RWPE2 (cell line): ENCODE results near the gene SMPD3.

Source experiments
- ATAC-seq: fragments of 200-7000 bp; cut with Tn5 transposase; 3 replicates; pipeline ENCODE4 v1.9.1; 2021; ENCODE audit warnings: low read depth
- DNase-seq: peaks from one replicate; pipeline ENCODE4 v3.0.0-alpha.2; 2020; ENCODE audit warnings: low spot score
- H3K27ac ChIP-seq: fragments of 450-650 bp; 2 replicates; pipeline ENCODE4 v1.5.1; 2017; ENCODE audit warnings: mild to moderate bottlenecking; ENCODE audit not compliant: poor library complexity, severe bottlenecking
- H3K27me3 ChIP-seq: fragments of 250-450 bp; sonication (Bioruptor Pico); 2 replicates; pipeline ENCODE4 v1.5.1; 2021; ENCODE audit warnings: mild to moderate bottlenecking, moderate library complexity; ENCODE audit not compliant: insufficient read depth, poor library complexity, severe bottlenecking
- H3K36me3 ChIP-seq: fragments of 250-450 bp; sonication (Bioruptor Pico); 2 replicates; pipeline ENCODE4 v1.5.1; 2020; ENCODE audit warnings: low read depth, mild to moderate bottlenecking, moderate library complexity
- H3K4me1 ChIP-seq: fragments of 250-450 bp; sonication (Bioruptor Pico); 2 replicates; pipeline ENCODE4 v1.5.1; 2021; ENCODE audit warnings: mild to moderate bottlenecking, moderate library complexity; ENCODE audit not compliant: insufficient read depth, poor library complexity, severe bottlenecking
- H3K4me3 ChIP-seq: fragments of 250-450 bp; sonication (Bioruptor Pico); 2 replicates; pipeline ENCODE4 v1.5.1; 2021; ENCODE audit warnings: mild to moderate bottlenecking, moderate library complexity; ENCODE audit not compliant: severe bottlenecking
- H3K9me3 ChIP-seq: fragments of 250-450 bp; sonication (Bioruptor Pico); 2 replicates; pipeline ENCODE4 v1.5.1; 2021; ENCODE audit warnings: mild to moderate bottlenecking, moderate library complexity; ENCODE audit not compliant: severe bottlenecking
- CTCF ChIP-seq: fragments of 450-650 bp; IDR thresholded peaks from one replicate; pipeline ENCODE4 v1.5.1; 2017; ENCODE audit warnings: mild to moderate bottlenecking, moderate library complexity; ENCODE audit not compliant: poor library complexity, severe bottlenecking

SMPD3 gene

GRCh38 chr16:68346892-68347480 lies 101.3 kb downstream of the SMPD3 start:
- no peak for ATAC-seq
- no peak overlapping the region for H3K4me3 ChIP-seq
- H3K9me3 ChIP-seq: no peaks in the 10 kb centered on the region
- no peaks in the 10 kb centered on the region for H3K4me1 ChIP-seq
- no peak for DNase-seq
- no peak for TF ChIP-seq CTCF
- H3K27ac ChIP-seq: no peak overlapping the region
- H3K36me3 ChIP-seq: peaks cover 59% of the 10 kb centered on the region
- no peaks in the 10 kb centered on the region for H3K27me3 ChIP-seq

- ATAC-seq (no peak), DNase-seq (no peak)
- H3K4me1 ChIP-seq: no peaks in the 10 kb centered on the region
- no peak overlapping the region for H3K4me3 ChIP-seq
- H3K9me3 ChIP-seq: no peaks in the 10 kb centered on the region
- no peak for TF ChIP-seq CTCF
- H3K27me3 ChIP-seq: no peaks in the 10 kb centered on the region
- H3K36me3 ChIP-seq: peaks cover 68% of the 10 kb centered on the region
- H3K27ac ChIP-seq: no peak overlapping the region
These were observed 102.2 kb downstream of the SMPD3 start for GRCh38 chr16:68345958-68346635.

- TF ChIP-seq CTCF: no peak
- Histone ChIP-seq H3K27ac (no peak overlapping the region), H3K4me3 (no peak overlapping the region), H3K36me3 (peaks cover 71% of the 10 kb centered on the region), H3K4me1 (no peaks in the 10 kb centered on the region), H3K27me3 (no peaks in the 10 kb centered on the region), H3K9me3 (no peaks in the 10 kb centered on the region)
- DNase-seq (no peak), ATAC-seq (no peak)
These were observed 102.9 kb downstream of the SMPD3 start for GRCh38 chr16:68345351-68345810.

GRCh38 chr16:68344252-68344651 lies 104.1 kb downstream of the SMPD3 start:
- H3K27ac ChIP-seq: no peak overlapping the region
- no peak overlapping the region for H3K4me3 ChIP-seq
- DNase-seq: no peak
- no peak for TF ChIP-seq CTCF
- H3K9me3 ChIP-seq: no peaks in the 10 kb centered on the region
- peaks cover 76% of the 10 kb centered on the region for H3K36me3 ChIP-seq
- no peaks in the 10 kb centered on the region for H3K4me1 ChIP-seq
- no peaks in the 10 kb centered on the region for H3K27me3 ChIP-seq
- ATAC-seq: no peak

GRCh38 chr16:68343137-68343536 lies 105.2 kb downstream of the SMPD3 start:
- Histone ChIP-seq H3K27me3 (no peaks in the 10 kb centered on the region), H3K4me3 (no peak overlapping the region), H3K27ac (no peak overlapping the region), H3K4me1 (no peaks in the 10 kb centered on the region), H3K9me3 (no peaks in the 10 kb centered on the region), H3K36me3 (peaks cover 78% of the 10 kb centered on the region)
- DNase-seq (no peak), ATAC-seq (no peak)
- TF ChIP-seq CTCF: no peak
